ENCODE measurements around the gene RCBTB1. TPM values are rescaled to one million over a fixed set of nuclear protein-coding genes. Genes with fewer than 3 reads are reported as not detected.

RCBTB1 gene
- total RNA-seq, 1 donor from 2014 or later = 10.1 TPM

- H3K4me1 ChIP-seq = peaks cover 9% of the 10 kb centered on the region
These were observed 90.7 kb downstream of the RCBTB1 start for GRCh38 chr13:49494645-49495044.

DNA sequence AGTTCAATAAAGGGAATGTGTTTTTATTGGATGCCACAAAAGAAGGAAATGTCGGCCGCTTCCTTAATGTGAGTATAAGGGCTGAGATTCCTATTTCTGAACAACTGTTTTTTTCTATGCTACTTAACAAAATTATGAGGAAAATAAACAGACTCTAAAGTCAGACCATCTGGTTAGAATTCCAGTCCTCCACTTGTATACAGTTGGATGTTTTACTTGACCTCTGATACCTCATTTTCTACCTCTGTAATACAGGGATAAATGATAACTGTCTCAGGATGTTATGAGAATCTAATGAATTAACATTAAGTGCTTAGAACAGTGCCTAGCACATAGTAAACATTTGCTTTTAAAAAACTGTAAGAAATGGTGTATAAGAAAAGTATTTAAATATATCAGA, 96.8 kb downstream of the RCBTB1 start:
- Histone ChIP-seq H3K9me3 (no peaks in the 10 kb centered on the region), H3K36me3 (peaks cover 0 to 25% of the 10 kb centered on the region in 2 donors), H3K4me3 (no peak overlapping the region), H3K4me1 (no peaks in the 10 kb centered on the region), H3K27ac (no peak overlapping the region), H3K27me3 (no peaks in the 10 kb centered on the region)
- DNase-seq (ENCODE audit: extremely low spot score in 2 of 2) = no peak
- TF ChIP-seq POLR2AphosphoS5 (IDR thresholded peaks at IDR 0.05; ENCODE audit: insufficient read depth in 1 of 2, low read depth in 1 of 2) (no peak), POLR2A (IDR thresholded peaks at IDR 0.05) (no peak)
- TF ChIP-seq, protein P1, sequence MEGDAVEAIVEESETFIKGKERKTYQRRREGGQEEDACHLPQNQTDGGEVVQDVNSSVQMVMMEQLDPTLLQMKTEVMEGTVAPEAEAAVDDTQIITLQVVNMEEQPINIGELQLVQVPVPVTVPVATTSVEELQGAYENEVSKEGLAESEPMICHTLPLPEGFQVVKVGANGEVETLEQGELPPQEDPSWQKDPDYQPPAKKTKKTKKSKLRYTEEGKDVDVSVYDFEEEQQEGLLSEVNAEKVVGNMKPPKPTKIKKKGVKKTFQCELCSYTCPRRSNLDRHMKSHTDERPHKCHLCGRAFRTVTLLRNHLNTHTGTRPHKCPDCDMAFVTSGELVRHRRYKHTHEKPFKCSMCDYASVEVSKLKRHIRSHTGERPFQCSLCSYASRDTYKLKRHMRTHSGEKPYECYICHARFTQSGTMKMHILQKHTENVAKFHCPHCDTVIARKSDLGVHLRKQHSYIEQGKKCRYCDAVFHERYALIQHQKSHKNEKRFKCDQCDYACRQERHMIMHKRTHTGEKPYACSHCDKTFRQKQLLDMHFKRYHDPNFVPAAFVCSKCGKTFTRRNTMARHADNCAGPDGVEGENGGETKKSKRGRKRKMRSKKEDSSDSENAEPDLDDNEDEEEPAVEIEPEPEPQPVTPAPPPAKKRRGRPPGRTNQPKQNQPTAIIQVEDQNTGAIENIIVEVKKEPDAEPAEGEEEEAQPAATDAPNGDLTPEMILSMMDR (IDR thresholded peaks at IDR 0.05) = no peak
- intact Hi-C loops (cut with DNase I) = no loop called here

More at GRCh38 chr13:49494645-49495044, 90.7 kb downstream of the RCBTB1 start:
- DNase-seq (ENCODE audit: extremely low spot score in 2 of 2) = no peak
- intact Hi-C loops (cut with DNase I) = no loop called here
- Histone ChIP-seq H3K27me3 (no peaks in the 10 kb centered on the region), H3K36me3 (no peaks in the 10 kb centered on the region), H3K4me3 (peak overlapping the region; percentile 67 to 71), H3K27ac (peak overlapping the region; percentile 85), H3K9me3 (no peaks in the 10 kb centered on the region)
- TF ChIP-seq, protein P1 (IDR thresholded peaks at IDR 0.05) = no peak

Other genes starting within 250 kb of the RCBTB1 start
- gene CAB39L, start 141.5 kb downstream of the RCBTB1 start, total RNA-seq = 31.7 TPM
- gene SETDB2, start 141.3 kb downstream of the RCBTB1 start, total RNA-seq = 8.6 TPM
- gene PHF11, start 89.6 kb downstream of the RCBTB1 start, total RNA-seq = 44.9 TPM
- gene ARL11, start 42.9 kb upstream of the RCBTB1 start, total RNA-seq = 0.98 TPM
- 90.8 TPM for gene EBPL, start 105.9 kb upstream of the RCBTB1 start, total RNA-seq
- gene KPNA3, start 207.1 kb upstream of the RCBTB1 start, total RNA-seq = 17.2 TPM